ENCODE measurements around the gene GALNT9.

- TF ChIP-seq EZH2phosphoT487 (IDR thresholded peaks at IDR 0.05), result no peak
- TF ChIP-seq CTCF (IDR thresholded peaks at IDR 0.05), result no peak
- TF ChIP-seq EZH2 (IDR thresholded peaks at IDR 0.05), result no peak
Measured at GRCh38 chr12:132209619-132210222, 119.7 kb downstream of the GALNT9 start.
